ENCODE data around the gene ZMIZ1.

DNA sequence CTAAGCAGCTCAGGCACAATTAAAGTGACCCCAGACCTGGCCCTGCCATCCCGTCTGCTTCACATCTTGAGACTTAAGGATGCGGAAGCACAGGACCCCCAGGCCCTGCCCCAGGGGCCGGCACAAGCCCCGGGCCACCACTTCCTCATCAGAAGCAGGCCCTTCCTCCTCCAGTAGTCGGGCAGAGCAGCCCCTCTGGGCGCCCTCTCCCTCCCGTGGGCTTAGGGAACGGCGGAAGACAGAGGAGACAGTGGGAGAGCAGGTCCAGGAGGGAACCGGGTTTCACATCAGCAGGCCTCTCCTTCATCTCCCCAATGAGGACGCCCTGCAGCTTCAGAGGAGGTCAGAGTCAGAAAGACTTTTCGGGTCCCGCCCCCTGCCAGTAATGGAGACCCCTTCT is 142.8 kb downstream of the ZMIZ1 start:
- TF ChIP-seq, protein P1, sequence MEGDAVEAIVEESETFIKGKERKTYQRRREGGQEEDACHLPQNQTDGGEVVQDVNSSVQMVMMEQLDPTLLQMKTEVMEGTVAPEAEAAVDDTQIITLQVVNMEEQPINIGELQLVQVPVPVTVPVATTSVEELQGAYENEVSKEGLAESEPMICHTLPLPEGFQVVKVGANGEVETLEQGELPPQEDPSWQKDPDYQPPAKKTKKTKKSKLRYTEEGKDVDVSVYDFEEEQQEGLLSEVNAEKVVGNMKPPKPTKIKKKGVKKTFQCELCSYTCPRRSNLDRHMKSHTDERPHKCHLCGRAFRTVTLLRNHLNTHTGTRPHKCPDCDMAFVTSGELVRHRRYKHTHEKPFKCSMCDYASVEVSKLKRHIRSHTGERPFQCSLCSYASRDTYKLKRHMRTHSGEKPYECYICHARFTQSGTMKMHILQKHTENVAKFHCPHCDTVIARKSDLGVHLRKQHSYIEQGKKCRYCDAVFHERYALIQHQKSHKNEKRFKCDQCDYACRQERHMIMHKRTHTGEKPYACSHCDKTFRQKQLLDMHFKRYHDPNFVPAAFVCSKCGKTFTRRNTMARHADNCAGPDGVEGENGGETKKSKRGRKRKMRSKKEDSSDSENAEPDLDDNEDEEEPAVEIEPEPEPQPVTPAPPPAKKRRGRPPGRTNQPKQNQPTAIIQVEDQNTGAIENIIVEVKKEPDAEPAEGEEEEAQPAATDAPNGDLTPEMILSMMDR (IDR thresholded peaks at IDR 0.05) = no peak
- TF ChIP-seq POLR2A (IDR thresholded peaks at IDR 0.05) = no peak

All from adrenal gland (tissue), 5 donors.